ENCODE measurements around the gene NTNG1. TPM values are rescaled to one million over a fixed set of nuclear protein-coding genes. Genes with fewer than 3 reads are reported as not detected.

NTNG1 gene
- total RNA-seq, 2 donors from 2014 or later, result 2.5 to 2.6 TPM

GRCh38 chr1:107225706-107226105 lies 84.9 kb downstream of the NTNG1 start:
- peaks cover 9% of the 10 kb centered on the region for H3K4me1 Mint-ChIP-seq
- Histone ChIP-seq H3K9me3 (ENCODE audit: control insufficient read depth, low read length) (no peaks in the 10 kb centered on the region), H3K4me1 (ENCODE audit: control insufficient read depth, insufficient read depth, low read length) (peaks cover 3% of the 10 kb centered on the region), H3K36me3 (ENCODE audit: control insufficient read depth, insufficient read depth, low read length) (no peaks in the 10 kb centered on the region), H3K27ac (ENCODE audit: low read depth, low read length) (no peak overlapping the region), H3K9ac (ENCODE audit: extremely low read depth, low read length, poor library complexity, severe bottlenecking) (no peak overlapping the region), H3K4me3 (ENCODE audit: low read length) (no peak overlapping the region), H3K27me3 (ENCODE audit: control insufficient read depth, insufficient read depth, low read length, poor library complexity, severe bottlenecking) (no peaks in the 10 kb centered on the region)
- TF ChIP-seq, protein P1, sequence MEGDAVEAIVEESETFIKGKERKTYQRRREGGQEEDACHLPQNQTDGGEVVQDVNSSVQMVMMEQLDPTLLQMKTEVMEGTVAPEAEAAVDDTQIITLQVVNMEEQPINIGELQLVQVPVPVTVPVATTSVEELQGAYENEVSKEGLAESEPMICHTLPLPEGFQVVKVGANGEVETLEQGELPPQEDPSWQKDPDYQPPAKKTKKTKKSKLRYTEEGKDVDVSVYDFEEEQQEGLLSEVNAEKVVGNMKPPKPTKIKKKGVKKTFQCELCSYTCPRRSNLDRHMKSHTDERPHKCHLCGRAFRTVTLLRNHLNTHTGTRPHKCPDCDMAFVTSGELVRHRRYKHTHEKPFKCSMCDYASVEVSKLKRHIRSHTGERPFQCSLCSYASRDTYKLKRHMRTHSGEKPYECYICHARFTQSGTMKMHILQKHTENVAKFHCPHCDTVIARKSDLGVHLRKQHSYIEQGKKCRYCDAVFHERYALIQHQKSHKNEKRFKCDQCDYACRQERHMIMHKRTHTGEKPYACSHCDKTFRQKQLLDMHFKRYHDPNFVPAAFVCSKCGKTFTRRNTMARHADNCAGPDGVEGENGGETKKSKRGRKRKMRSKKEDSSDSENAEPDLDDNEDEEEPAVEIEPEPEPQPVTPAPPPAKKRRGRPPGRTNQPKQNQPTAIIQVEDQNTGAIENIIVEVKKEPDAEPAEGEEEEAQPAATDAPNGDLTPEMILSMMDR (conservative IDR thresholded peaks at IDR 0.05), result no peak
- no peaks in the 10 kb centered on the region for H3K36me3 Mint-ChIP-seq (ENCODE audit: low read depth)
- no peak overlapping the region for H3K27ac Mint-ChIP-seq
- no peak for DNase-seq
- WGBS, 2 experiments (ENCODE audit: insufficient coverage in 1 of 2, insufficient read length in 1 of 2), result 83% methylated on average over 1 of the region's 1 CpG; no CpG with 5 or more reads in 1 of the 2 experiments
- H3K4me3 Mint-ChIP-seq, result no peak overlapping the region
- H3K27me3 Mint-ChIP-seq (ENCODE audit: insufficient read depth), result no peaks in the 10 kb centered on the region
- H3K9me3 Mint-ChIP-seq, result no peaks in the 10 kb centered on the region

- Mint-ChIP-seq H3K9me3 (no peaks in the 10 kb centered on the region), H3K27ac (no peak overlapping the region), H3K4me3 (no peak overlapping the region), H3K27me3 (ENCODE audit: insufficient read depth) (no peaks in the 10 kb centered on the region), H3K4me1 (peaks cover 9% of the 10 kb centered on the region), H3K36me3 (ENCODE audit: low read depth) (no peaks in the 10 kb centered on the region)
- Histone ChIP-seq H3K4me3 (ENCODE audit: low read length) (no peak overlapping the region), H3K27ac (ENCODE audit: low read depth, low read length) (no peak overlapping the region), H3K9ac (ENCODE audit: extremely low read depth, low read length, poor library complexity, severe bottlenecking) (no peak overlapping the region), H3K36me3 (ENCODE audit: control insufficient read depth, insufficient read depth, low read length) (no peaks in the 10 kb centered on the region), H3K27me3 (ENCODE audit: control insufficient read depth, insufficient read depth, low read length, poor library complexity, severe bottlenecking) (no peaks in the 10 kb centered on the region), H3K4me1 (ENCODE audit: control insufficient read depth, insufficient read depth, low read length) (peaks cover 3% of the 10 kb centered on the region), H3K9me3 (ENCODE audit: control insufficient read depth, low read length) (no peaks in the 10 kb centered on the region)
- TF ChIP-seq, protein P1 (conservative IDR thresholded peaks at IDR 0.05), result no peak
- WGBS, 2 experiments (ENCODE audit: insufficient coverage in 1 of 2, insufficient read length in 1 of 2), result 88 to 98% methylated on average over 4 of the region's 4 CpGs
- DNase-seq, result no peak
Measured at GRCh38 chr1:107228704-107229371, 88.0 kb downstream of the NTNG1 start.

DNA sequence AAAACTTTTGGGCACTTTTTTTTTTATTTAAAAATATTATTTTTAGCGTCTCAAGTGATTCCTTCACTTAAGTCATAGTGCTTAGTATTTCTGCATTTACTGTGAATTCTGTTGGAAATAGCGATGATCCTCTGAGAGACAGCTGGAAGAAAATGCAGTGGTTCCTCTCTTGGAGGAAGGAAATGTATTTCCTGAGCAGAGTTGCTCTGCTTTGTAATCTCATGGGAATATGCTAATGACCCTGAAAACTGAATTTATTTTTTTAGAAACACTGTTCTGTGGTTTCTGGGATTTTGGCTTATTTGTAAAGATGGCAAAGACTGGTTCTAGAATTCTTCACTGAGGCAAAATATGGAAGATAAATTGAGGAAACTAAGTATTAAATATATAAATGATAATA lies 88.9 kb downstream of the NTNG1 start:
- Histone ChIP-seq H3K36me3 (ENCODE audit: control insufficient read depth, insufficient read depth, low read length) (no peaks in the 10 kb centered on the region), H3K9me3 (ENCODE audit: control insufficient read depth, low read length) (no peaks in the 10 kb centered on the region), H3K4me1 (ENCODE audit: control insufficient read depth, insufficient read depth, low read length) (peaks cover 3% of the 10 kb centered on the region), H3K27me3 (ENCODE audit: control insufficient read depth, insufficient read depth, low read length, poor library complexity, severe bottlenecking) (no peaks in the 10 kb centered on the region), H3K27ac (ENCODE audit: low read depth, low read length) (no peak overlapping the region), H3K9ac (ENCODE audit: extremely low read depth, low read length, poor library complexity, severe bottlenecking) (no peak overlapping the region), H3K4me3 (ENCODE audit: low read length) (no peak overlapping the region)
- WGBS, 2 experiments (ENCODE audit: insufficient coverage in 1 of 2, insufficient read length in 1 of 2), result 83% methylated on average over 2 of the region's 2 CpGs
- no peak overlapping the region for H3K4me3 Mint-ChIP-seq
- no peak for DNase-seq
- H3K4me1 Mint-ChIP-seq, result peaks cover 9% of the 10 kb centered on the region
- no peak overlapping the region for H3K27ac Mint-ChIP-seq
- H3K36me3 Mint-ChIP-seq (ENCODE audit: low read depth), result no peaks in the 10 kb centered on the region
- TF ChIP-seq, protein P1 (conservative IDR thresholded peaks at IDR 0.05), result no peak
- H3K27me3 Mint-ChIP-seq (ENCODE audit: insufficient read depth), result no peaks in the 10 kb centered on the region
- H3K9me3 Mint-ChIP-seq, result no peaks in the 10 kb centered on the region
